Articular chondrocyte of knee joint (primary cell): Measurements from ENCODE around the gene CDH2. TPM values are rescaled to one million over a fixed set of nuclear protein-coding genes. Genes with fewer than 3 reads are reported as not detected.

Source experiments
- total RNA-seq: library from RNA; depleted of rRNA; stranded (reverse); fragments of >200 nt; gene quantifications from 2 replicates; pipeline ENCODE4 v1.2.3, GENCODE V29; 2012

The CDH2 gene
- 0.52 and 0.65 TPM in 2 replicates for total RNA-seq

GRCh38 chr18:28176948-28177827 lies at the start of gene CDH2:
TSS of gene CDH2 (minus strand) at chr18:28177130. CDS start at chr18:28177022, 108 bp downstream.

